Bronchial smooth muscle cell (primary cell): ENCODE results near the gene CHD2. TPM values are rescaled to one million over a fixed set of nuclear protein-coding genes. Genes with fewer than 3 reads are reported as not detected.

Source experiments
- total RNA-seq: library from RNA; depleted of rRNA; stranded (reverse); fragments of >200 nt; gene quantifications from 2 replicates; pipeline ENCODE4 v1.2.1, GENCODE V29; 2014

Gene CHD2
- total RNA-seq: 82.0 and 97.1 TPM in 2 replicates

DNA sequence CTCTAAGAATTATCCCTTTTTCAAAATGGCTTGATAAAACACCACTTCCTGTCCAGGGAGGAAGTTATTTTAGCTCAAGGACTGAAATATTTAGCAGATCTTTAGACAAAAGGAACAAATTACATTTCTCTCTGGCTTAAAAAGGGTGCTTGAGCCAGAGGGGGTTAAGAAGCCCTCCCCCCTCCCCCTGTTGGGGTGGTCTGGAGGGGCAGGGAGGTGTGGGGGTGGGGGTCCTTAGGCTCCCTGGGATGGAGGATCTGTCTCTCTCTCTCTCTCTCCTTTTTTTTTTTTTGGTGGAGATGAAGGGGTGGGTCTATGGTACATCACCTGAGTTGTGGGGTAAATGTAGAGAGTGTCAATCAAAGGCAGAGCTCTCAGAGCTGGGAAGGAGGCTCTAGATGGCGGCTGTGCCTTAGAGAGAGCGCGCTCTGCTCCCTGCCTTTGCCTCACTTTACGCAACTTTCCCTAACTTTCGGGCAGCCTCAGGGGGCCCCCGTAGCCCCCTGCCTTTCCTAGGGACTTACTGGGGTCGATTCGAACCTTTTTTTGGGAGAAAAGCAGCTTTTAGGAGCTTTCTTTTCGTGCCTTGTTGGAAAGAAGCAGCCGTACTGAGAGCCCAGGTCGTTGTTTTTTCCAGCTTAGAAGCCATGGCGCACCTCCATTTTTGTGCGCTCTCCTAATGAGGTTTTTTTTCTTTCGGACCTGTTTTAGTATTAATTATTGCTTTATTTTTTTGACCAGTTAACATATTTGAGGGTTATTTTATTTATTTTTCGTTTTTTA is at the start of gene CHD2:
TSS of gene CHD2 (plus strand) at position 377 of the 783 bp plus-strand sequence. CDS start 914 bp downstream, outside the sequence.

Other genes starting within 250 kb of the CHD2 start
- 2.0 and 4.1 TPM in 2 replicates for gene FAM174B, start 244.5 kb upstream of the CHD2 start, total RNA-seq
- 1.1 and 1.9 TPM in 2 replicates for gene RGMA, start 188.9 kb downstream of the CHD2 start, total RNA-seq